NCI-H2029 treated with DMSO at 0.1 percent for 48 hours (cell line): ENCODE data around the gene IFNAR1.
A peak's percentile ranks its signal among the peaks of the same experiment; 100 is the strongest.

ENCODE experiments used
- DNase-seq: peaks from one replicate; lab custom pipeline; 2025; lab: John Stamatoyannopoulos, UW

Gene IFNAR1

GRCh38 chr21:33324291-33325221, at the start of gene IFNAR1:
TSS of gene IFNAR1 (plus strand) at chr21:33324970. CDS start at chr21:33325056, 86 bp downstream.
- peak; percentile 97 for DNase-seq

DNA sequence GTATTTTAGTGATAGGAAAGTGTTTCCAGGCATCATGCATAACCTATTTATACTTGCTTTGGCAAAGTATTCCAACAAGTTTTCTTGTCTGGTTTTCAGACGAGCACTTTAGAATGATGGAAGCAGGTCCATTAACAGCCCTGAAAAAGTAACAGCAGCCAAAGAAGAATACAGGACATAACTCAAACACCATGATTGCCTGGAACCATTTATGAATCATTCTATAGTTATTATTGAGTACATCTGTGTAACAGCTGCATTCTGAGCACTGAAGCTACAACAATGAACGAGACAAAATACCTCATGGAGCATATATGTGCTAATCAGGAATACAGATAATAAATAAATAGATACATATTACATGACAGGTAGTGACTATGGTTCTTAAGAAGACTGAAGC, 46.0 kb upstream of the IFNAR1 start:
- no peak for DNase-seq

GRCh38 chr21:33279330-33279820, 45.4 kb upstream of the IFNAR1 start:
- DNase-seq, result no peak

DNA sequence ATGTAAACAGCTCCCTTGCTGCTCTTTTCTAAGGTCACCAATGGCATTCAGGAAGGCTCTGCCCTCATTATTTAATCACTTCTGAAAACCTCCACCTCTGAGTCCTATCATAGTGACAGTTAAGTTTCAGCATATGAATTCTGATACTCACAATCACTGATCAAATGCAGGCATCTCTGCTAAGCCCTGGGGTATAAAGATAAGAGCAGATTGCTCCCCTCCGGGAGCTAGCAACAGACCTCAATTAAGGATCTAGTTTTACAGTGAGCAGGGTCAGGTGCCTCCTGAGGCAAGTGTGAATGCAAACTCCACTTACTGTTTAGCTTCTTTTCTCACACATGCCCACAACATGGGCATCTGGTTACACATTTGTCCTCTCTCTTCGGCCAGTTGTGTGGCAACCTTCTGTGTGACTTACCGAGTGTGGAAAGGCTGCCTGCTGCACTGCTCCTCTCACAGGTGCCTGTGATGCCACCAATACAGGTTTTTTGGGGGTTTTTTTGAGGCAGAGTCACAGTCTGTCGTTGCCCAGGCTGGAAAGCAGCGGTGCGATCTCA, 43.6 kb upstream of the IFNAR1 start:
- no peak for DNase-seq

GRCh38 chr21:33283203-33283602, 41.6 kb upstream of the IFNAR1 start:
- no peak for DNase-seq

DNA sequence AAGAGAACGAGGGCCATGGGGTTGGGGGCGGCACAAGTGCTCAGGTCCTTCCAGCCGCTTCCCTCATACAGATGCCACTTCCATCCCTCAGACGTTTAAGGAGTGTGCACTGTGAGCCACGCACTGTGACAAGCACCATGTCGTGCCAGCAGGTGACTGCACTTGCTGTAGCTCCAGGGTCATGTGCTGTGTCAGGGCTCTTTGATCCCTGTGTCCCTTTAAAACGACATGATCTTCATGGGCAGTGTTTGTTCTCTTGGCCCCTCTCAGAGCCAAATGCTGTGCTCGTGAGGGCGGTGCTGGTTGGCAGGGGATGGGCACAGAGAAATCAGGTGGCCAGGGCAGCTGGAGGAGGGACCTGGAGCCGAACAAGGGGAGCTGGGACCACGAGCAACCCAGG, 38.7 kb upstream of the IFNAR1 start:
- no peak for DNase-seq

DNA sequence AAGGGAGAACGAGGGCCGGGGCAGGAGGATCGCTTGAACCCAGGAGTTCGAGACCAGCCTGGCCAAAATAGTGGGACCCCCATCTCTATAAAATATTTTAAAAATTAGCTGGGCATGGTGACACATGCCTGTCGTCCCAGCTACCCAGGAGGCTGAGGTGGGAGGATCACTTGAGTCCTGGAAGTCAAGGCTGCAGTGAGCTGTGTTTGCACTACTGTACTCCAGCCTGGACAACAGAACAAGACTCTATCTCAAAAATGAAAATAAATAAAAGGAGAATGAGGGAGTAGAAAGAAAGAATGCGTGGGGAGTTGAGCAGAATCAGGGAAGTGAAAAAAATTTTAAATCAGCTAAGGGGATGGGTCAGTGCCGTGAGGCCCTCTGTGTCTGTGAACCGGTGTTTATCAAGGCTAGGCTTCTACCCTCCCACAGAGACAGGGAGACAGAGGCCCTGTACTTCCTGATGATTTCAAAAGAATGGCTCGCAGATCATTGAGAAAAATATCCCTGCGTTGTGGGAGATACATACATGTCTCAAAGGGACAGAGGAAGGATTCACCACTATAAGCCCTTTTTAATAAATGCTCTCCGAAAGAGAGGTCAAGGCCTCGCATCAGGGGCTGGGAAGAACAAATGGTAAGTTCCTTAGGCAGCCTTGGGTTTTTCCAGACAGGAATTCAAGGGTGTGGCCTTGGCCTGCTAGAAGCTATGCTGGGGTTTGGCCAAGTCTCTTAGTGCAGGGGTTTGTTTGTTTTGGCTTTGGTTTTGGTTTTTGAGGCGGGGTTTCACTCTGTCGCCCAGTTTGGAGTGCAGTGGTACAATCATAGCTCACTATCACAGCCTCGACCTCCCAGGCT, 37.9 kb upstream of the IFNAR1 start:
- peak; percentile 89 for DNase-seq

DNA sequence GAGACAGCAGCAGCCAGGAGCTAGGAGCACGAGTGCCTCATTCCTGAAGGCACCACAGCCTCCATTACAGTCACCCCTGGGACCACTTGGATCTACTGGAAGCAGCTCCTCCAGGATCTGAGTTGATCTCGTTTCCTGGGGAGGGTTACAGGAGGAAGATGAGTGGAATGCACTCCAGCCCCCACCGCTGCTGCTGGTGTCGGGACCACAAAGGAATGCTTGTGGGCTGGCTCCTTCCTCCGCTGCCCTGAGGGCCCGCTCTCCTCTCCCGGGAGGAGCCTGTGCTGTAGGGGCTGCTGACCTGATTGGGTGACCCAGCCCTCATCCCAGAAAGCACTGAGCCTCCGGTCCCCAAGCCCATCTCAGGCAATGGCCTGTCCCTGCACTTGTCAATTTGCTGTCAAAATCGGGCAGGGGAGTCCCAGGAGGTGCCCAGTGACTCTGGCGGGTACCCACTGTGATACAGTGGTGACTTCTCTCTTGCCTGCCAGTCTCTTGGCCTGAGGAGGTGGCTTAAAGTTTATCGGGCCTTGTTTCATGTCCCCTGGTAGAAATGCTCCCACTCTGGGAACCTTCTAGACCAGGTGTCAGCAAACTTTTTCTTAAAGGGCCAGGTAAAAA, 35.5 kb upstream of the IFNAR1 start:
- DNase-seq, result no peak

DNA sequence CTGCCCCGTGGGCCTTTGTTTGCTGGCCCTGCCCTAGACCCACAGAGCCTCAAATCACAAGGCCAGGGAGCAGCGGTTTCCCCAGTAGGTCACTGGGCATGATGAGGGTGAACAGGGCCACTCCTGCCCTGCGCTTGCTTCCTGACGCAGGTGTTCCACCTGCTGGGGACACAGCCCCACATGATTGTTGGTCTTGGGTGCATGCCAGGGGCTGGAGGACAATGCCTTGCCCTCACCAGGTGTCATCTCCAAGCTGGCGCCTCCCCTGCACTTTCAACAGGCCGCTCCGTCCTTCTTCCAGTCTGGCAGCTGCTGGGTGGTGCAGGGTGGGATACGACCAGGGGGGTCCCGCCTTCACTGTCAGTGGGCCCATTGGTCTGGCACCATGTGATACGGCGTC, 34.3 kb upstream of the IFNAR1 start:
- peak; percentile 60 for DNase-seq

GRCh38 chr21:33291686-33292085, 33.1 kb upstream of the IFNAR1 start:
- DNase-seq, result no peak

DNA sequence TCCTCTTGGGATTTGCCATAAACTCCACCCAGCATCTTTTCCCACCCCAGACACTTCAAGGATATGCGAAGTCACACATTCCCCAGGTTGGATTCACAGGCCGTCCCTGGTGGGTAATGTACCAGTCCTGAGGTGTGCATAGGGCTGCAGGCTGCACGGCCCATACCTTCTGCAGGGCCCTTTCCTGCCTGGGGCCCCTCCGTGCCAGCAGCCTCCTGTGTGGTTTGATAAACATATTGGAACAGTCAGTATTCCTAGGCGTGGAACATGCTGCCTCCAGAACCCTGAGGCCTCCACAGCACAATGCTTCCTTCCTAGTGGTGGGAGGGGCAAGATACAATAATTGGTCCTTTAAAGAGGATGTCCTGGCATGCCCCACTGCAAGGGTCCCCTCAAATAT, 32.0 kb upstream of the IFNAR1 start:
- no peak for DNase-seq

DNA sequence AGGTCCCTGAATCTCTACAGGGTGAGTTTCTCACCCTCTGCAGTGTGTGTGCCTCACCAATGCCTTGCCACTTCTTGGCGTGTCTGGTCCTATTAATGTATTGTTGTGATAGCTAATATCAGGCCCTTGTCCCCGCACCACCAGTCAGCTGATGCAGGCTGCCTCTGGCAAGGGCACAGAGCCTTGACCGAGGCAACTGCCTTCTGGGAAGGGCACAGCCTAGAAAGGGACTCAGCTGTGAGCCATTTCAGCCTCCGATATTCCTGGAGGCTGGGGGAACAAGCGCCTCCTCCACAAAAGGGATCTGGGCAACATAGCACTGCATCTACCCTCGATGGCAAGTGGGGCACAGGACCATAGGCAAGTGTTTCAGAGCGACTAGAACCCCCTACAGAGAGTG, 31.6 kb upstream of the IFNAR1 start:
- DNase-seq, result no peak

DNA sequence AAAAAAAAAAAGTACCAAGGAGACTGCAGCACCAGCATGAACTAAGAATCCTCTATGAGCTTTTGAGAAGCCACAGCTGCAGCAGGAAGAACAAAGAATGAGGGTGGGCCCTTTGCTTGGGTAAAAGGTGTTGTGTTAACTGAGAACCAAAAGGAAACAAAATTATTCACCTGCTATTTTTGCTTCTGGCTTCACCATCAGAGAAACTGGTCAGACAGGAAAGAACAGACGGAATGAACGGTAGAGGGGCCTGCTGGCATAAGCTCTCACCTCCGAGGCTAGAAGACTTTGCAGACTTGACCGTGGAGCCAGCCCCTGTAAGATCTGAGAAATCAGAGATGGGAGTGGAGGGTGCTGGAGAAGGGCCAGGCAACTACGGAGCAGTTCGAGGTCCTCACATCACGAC, 31.0 kb upstream of the IFNAR1 start:
- DNase-seq, result peak; percentile 40

DNA sequence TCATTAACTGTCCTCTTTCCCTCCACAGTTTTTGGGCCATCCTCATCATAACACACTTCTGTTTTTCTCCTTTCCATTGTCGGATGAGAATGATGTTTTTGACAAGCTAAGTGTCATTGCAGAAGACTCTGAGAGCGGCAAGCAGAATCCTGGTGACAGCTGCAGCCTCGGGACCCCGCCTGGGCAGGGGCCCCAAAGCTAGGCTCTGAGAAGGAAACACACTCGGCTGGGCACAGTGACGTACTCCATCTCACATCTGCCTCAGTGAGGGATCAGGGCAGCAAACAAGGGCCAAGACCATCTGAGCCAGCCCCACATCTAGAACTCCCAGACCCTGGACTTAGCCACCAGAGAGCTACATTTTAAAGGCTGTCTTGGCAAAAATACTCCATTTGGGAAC, 28.6 kb upstream of the IFNAR1 start:
- no peak for DNase-seq

DNA sequence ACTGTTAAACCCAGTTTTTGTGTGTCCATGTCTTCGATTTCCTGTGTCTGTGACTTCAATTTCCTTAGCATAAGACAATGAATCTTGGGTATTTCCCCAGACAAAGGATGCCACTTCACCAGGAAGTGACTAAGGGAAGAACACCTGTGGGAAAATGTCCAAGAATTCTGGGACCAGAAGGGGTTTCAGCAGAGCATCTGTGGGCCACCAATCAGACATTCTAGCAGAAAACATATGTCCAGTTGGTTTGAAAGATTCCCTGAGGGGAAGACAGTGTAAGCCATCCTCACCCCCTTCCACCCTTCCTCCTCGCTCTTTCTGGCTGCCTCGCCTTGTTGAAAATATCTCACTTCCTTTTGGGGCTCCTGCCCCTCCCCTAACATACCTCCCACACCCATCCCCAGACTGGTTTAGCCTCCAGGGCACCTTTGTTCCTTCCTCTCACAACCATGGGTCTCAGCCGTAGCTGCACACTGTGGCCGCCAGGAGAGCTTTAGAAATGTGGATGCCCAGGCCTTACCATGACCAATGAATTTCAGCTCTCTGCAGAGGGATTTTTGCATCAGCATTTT, 25.5 kb upstream of the IFNAR1 start:
- DNase-seq, result no peak

- DNase-seq, result no peak
Measured at GRCh38 chr21:33300701-33301631, 23.8 kb upstream of the IFNAR1 start.

- no peak for DNase-seq
Measured at GRCh38 chr21:33301632-33302002, 23.2 kb upstream of the IFNAR1 start.

- no peak for DNase-seq
Measured at GRCh38 chr21:33302055-33302454, 22.7 kb upstream of the IFNAR1 start.

DNA sequence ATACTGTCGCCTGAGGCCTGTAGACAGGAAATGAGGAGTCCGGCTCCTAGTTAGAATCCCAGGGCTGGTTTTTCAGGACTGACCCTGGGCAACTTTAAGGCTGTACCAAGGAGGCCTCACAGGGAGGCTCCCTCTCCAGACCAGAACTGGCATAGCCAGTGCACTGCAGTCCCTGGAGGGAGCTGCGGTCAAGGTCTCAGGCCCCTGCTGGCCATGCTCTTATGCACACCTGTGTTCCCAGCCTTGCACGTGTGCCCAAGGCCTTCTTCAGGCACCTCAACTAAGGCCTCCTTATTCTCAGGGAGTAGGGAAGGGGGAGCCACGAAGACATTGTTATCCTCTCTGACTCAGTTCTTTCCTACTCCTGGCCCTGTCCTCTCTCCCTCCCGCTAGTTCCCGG, 22.0 kb upstream of the IFNAR1 start:
- DNase-seq, result no peak

DNA sequence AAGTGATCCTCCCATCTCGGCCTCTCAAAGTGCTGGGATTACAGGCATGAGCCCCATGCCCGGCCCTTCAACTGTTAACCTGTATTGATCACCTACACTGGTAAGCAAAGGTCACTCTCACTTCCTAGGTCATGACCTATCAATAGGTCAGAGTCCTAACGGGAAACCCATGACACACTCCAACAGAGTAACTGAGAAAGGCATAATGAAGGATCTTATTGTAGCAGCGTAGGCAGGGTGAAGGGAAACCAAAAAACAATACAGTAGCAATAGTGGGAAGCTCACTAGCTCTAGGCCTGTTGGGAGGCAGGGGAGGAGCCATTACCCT, 19.5 kb upstream of the IFNAR1 start:
- DNase-seq, result no peak

- no peak for DNase-seq
Measured at GRCh38 chr21:33305938-33306337, 18.8 kb upstream of the IFNAR1 start.
